22Rv1 (cell line): Measurements from ENCODE around the gene GLIS1.

Experiments used
- H3K27ac ChIP-seq: fragments of 450-650 bp; 2 replicates; pipeline ENCODE4 v1.5.1; 2017
- ZFX ChIP-seq: fragments of 450-650 bp; IDR thresholded peaks from 2 replicates; pipeline ENCODE4 v1.6.1; 2017; ENCODE audit warnings: antibody characterized with exemption, borderline replicate concordance
- TF ChIP-seq, protein P1 (sequence below): fragments of 450-650 bp; IDR thresholded peaks from 2 replicates; pipeline ENCODE4 v1.5.1; 2017; ENCODE audit warnings: mild to moderate bottlenecking

The GLIS1 gene

DNA sequence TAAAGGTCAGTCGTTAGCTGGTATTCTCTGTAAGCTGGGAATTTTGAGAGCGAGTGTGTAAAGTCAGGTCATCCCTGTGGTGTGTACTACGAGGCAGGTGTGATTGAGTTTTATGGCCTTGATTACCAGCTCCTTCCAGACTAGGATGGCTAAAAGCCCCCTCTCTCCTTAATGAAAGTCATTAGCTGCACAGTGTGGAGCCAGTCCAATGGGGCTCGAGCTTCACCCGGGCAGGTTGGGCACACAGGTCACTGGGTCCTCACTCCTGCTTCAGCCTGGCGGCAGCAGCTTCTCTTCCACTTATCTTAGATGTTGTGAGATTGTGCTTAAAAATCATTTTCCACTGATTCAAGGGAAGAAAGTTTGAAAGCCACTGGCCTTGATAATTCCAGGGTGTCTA, 276.8 kb downstream of the GLIS1 start:
- no peak overlapping the region for H3K27ac ChIP-seq

DNA sequence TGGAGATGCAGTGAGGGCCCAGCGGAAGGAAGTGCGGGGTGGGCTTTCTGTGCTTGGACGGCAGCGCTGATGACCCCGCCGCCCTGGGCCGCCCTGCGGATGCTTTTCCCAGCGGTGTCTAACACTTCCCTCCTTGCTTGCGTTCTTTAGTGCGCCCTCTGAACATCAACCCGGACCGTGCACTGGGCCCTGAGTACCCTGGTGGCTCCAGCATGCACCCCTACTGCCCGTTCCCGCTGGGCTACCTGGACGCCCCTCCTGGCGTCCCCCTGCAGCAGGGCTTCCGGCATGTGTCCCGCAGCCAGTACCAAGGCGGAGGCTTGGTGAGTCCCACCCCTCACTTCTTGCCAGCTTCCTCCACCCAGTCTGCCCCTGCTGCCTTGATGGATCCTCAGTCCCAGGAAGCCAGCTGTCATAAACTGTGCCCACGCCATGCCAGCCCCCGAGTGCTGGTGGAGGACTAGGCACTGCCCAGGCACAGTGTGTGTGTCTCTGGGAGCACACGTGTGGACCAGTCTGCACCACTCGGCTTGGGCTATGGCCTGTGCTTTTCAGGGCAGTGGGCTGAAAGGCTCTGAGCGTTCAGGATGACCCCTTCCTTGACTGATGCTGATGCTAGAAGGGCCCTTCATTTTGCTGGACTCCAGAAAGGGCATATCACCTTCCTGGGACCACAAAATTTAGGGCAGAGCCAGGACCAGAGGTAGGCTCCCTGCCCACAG, 277.5 kb downstream of the GLIS1 start:
- H3K27ac ChIP-seq: no peak overlapping the region
- no peak for TF ChIP-seq ZFX
- TF ChIP-seq, protein P1, sequence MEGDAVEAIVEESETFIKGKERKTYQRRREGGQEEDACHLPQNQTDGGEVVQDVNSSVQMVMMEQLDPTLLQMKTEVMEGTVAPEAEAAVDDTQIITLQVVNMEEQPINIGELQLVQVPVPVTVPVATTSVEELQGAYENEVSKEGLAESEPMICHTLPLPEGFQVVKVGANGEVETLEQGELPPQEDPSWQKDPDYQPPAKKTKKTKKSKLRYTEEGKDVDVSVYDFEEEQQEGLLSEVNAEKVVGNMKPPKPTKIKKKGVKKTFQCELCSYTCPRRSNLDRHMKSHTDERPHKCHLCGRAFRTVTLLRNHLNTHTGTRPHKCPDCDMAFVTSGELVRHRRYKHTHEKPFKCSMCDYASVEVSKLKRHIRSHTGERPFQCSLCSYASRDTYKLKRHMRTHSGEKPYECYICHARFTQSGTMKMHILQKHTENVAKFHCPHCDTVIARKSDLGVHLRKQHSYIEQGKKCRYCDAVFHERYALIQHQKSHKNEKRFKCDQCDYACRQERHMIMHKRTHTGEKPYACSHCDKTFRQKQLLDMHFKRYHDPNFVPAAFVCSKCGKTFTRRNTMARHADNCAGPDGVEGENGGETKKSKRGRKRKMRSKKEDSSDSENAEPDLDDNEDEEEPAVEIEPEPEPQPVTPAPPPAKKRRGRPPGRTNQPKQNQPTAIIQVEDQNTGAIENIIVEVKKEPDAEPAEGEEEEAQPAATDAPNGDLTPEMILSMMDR: no peak

More for the DNA sequence above, 276.8 kb downstream of the GLIS1 start:
- TF ChIP-seq, protein P1: no peak
- no peak for TF ChIP-seq ZFX

DNA sequence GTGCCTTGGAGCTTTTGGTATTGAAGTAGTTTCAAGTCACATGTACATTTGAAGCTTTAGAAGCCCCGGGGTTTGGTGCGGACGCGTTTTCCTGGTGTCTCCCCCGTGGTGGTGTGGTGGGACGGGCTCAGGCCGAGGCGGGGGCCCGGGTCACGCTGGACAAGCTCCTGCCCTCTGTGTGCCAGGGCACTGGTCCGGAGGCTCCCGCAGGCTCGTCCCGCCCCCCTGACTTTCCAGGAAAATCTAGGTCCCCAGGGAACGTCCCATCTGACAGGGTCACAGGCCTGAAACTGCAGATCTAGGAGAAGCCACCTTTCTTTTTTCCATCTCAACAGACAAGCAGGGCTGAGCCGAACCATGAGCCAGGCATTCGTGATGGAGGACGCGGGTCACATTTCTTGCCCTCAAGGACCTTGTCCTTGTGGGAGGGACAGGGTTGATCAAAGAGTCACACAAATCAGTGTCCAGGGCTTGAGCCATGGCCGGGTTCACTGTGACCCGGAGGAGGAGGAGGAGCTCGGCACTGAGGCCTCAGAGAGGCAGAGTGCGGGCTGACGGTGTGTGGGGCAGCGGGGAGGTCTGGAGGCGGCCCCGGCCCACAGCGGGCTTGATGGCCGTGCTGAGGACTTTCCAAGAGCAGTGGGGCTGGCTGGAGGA, 278.2 kb downstream of the GLIS1 start:
- no peak for TF ChIP-seq ZFX
- TF ChIP-seq, protein P1: no peak
- no peak overlapping the region for H3K27ac ChIP-seq

DNA sequence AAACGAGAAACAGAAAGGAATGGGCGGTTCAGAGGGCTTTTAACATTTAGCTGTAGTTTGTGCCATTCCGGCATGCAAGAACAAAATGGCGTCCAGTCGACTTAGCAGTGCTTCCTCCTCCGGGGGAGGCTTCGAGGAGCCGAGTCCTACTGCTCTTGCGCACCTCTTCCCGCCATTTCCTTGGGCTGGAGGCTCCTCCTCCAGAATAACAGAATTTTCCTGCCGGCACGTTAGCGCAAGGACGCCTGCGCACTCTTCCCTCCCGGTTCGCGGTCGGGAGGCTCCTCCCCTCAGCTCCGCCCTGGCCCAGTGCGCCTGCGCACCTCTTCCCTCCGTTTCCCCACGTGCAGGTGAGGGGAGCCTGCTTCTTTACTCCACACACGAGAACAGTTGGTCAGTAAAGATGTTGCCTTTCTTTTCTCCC, 278.7 kb downstream of the GLIS1 start:
- TF ChIP-seq, protein P1: no peak
- no peak for TF ChIP-seq ZFX
- no peak overlapping the region for H3K27ac ChIP-seq

DNA sequence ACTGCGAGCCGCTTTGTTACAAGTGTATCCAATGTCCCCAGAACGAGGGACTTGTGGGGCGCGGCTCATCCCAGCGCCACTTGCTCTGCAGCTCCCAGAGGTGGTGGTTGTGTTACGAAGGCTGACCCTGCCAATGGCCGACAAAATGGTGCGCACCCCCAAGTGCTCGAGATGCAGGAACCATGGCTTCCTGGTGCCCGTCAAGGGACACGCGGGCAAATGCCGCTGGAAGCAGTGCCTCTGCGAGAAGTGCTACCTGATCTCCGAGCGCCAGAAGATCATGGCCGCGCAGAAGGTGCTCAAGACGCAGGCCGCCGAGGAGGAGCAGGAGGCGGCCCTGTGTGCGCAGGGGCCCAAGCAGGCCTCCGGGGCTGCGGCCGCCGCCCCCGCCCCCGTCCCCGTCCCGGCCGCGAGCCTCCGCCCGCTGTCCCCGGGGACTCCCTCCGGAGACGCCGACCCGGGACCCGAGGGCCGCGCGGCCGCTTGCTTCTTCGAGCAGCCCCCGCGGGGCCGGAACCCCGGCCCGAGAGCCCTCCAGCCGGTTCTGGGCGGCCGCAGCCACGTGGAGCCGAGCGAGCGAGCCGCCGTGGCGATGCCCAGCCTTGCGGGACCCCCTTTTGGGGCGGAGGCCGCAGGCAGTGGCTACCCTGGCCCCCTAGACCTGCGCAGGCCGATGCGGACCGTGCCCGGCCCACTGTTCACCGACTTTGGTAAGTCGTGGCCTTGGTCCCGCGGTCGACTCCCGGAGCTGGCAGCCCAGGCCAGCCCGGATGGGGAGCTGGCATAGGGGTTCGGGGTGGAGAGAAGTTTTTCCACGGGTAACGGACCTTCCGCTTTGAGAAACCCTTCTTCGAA, 279.4 kb downstream of the GLIS1 start, which contains the start of gene DMRTB1:
TSS of gene DMRTB1 (plus strand) at position 79 of the 855 bp plus-strand sequence. CDS start at position 134, 55 bp downstream.
- no peak for TF ChIP-seq ZFX
- no peak within 1 kb of the TSS for H3K27ac ChIP-seq

DNA sequence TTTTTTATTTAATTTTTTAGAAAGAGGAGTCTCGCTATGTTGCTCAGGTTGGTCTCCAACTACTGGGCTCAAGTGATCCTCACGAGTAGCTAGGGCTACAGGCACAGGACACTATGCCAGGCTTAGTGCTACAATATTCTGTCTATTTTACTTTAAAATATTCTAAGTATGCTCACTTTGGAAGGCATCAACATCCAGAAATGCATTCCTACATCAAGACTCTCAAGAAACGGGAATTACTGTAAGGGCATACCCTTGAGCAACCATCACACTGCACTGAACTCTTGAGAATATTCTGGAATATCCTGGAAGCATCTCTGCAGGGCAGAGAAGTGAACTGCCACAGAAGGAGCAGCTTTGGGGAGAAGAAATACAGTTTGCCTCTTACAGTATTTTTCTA, 280.3 kb downstream of the GLIS1 start:
- H3K27ac ChIP-seq: no peak overlapping the region
- TF ChIP-seq, protein P1: no peak
- no peak for TF ChIP-seq ZFX
